Activated CD4-positive, CD25-positive, alpha-beta regulatory T cell treated with anti-CD3 and anti-CD28 coated beads, Interleukin-2, amount 50 U/mL, for 16 hours (primary cell): ENCODE measurements around the gene FAM120B.

Source experiments
- DNase-seq: peaks from one replicate; pipeline ENCODE4 v3.0.0-alpha.2; 2020; ENCODE audit warnings: low read depth, low spot score

The FAM120B gene

DNA sequence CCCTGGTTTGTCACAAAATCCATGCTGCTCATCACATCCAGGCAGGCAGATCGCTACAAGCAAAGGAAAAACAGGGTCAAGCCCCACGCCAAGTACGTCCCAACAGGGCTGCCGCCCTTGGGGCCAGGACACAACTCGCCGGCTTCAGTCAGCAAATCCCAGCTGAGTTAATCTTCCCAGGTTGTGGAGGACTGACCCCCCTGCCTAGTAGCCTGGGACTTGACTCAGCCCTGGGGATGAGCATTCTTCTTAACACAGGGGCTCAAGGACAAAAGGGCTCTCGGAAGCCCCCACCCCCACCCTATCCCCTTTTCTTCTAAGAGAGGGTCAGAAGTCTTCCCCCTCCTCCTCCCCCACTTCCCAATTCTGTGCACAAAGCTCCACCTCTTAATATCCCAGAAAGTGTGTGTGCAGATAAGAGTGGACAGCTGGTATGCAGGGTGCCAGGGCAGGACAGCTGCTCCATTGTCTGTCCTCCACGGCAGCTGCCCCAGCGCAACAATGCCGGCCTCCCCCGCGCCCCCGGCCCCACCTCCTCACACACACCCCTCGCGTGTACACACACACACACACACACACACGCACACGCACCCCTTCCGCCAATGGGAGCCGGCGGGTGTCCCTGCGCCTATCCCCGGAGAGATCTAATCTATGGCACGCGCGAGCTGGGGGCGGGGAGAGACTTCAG is 20.2 kb upstream of the FAM120B start:
- DNase-seq: no peak

DNA sequence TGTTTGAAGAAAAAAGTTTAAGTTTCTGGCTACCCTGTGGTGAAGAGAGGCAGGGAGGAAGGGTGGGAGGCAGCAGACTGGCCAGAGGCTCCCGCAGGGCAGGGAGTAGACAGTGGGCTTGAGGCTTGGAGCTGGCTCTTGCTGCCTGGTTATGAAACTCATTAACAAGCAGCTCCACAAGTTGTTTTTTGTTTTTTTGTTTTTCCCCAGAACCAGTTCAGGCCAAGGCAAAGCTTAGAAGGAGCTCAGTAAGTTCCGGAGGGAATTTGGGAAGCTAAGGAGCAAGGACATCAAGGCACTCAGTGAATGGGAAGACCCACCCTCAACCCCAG is 19.7 kb upstream of the FAM120B start:
- DNase-seq: no peak

DNA sequence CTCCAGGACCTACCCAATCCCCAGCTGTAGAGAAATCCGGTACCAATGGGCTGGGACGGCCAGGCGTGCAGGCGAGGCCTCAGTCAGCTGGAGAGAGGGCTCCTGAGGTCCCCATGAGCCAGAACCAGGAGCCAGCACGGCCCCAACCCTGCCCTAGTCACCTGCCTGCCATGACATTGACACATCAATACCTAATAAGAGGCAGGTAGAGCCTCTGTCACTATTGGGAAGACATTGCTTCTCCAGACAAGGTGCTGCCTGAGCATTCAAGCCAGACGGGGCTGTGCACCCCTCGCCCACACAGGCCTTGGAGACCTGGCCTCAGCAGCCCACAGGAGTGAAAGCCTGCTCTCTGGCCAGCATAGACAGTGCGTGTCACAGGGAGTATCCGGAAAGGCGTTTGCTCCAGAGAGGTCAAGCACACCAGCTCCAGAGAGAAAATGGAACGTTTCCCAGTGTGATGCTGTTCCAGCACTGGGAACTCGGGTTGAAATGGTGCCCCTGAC is 19.1 kb upstream of the FAM120B start:
- DNase-seq: no peak

DNA sequence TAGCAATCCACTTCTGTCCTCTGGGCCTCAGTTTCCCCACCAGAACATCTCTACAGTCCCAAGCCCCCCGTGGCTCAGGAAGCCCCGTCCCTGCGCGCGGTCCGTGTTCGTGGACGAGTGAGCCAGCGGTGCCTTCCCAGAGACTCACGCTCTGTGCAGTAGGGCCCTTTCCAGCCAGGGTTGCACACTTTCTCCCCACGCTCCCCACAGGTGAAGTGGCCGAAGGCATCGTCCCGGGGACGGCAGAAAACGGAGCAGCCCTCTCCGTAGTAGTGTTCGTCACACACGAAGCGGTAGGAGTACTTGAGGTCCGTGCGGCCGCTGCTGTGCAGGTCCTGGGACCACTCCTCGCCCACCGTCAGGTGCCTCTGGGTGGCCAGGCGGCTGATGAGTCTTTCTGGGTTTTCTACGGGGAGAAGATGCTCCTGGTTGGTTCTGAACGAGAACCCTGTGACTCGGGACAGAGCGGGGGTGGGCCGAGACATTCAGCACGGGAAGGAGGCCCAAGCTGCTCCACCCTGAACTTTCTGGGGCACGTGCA is 18.4 kb upstream of the FAM120B start:
- DNase-seq: no peak

DNA sequence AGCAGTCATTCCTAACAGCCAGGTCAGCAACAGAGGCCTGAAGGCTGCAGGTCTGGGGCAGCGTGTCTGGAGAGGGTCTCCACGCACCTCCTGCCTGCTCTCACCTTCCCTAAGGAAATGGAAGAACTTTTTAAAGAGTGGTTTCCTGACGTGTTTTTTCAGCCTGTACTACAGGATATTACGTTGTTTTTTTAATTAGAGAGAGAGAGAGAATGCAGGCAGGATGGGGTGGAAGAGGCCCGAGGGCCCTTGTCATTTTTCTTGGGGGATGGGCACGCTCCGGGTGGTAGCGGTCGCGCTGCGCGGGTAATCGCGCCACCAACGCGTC is 17.7 kb upstream of the FAM120B start:
- no peak for DNase-seq

DNA sequence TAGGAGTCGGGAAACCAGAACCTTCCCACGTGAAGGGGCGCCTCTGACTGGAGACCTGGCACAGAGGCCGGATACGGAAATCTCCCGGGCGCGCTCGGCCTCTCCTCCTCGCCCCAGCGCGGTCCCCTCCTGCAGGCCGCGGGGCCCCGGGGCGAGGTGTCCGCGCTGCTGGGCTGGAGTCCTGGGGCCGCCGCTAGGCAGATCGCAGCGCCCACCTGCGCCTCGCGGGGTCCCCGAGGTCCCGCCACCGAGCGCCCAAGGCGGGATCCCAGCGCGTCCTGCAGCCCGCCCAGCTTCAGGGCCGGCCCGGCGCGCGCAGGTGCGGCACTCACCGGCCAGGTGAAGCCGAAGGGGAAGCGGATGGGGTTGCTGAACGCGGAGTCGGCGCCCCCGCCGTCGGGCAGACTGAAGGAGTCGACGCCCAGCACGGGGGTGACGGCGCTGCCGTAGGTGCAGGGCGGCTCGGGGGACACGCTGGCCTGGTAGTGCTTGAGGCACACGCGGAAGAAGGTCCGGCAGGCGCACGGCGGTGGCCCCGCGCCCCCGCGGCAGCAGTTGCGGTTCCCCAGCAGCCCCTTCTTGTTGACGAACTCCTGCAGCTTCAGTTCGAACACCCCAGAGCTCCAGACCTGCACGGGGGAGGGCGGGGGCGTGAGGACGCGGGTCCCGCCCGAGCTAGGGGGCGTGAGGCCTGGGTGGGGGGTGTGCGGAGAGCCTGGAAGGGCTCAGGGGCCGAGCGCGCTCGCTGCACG is 17.2 kb upstream of the FAM120B start:
- DNase-seq: no peak

DNA sequence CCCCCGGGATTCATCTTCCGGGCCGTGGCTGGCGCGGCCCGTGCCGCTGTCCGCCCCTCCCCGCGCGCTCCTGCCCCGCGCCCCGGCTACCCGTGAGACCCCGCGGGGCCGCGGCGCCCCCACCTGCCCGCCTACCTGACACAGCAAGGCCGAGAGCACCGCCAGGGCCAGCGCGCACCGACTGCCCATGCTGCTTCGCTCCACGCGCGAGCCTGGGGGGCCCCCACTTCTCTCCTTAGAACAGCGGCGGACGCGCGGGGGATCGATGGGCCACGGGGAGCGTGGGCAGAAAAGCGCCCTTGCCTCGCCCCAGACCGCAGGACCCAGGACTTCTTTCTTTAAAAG is 16.6 kb upstream of the FAM120B start:
- DNase-seq: no peak

DNA sequence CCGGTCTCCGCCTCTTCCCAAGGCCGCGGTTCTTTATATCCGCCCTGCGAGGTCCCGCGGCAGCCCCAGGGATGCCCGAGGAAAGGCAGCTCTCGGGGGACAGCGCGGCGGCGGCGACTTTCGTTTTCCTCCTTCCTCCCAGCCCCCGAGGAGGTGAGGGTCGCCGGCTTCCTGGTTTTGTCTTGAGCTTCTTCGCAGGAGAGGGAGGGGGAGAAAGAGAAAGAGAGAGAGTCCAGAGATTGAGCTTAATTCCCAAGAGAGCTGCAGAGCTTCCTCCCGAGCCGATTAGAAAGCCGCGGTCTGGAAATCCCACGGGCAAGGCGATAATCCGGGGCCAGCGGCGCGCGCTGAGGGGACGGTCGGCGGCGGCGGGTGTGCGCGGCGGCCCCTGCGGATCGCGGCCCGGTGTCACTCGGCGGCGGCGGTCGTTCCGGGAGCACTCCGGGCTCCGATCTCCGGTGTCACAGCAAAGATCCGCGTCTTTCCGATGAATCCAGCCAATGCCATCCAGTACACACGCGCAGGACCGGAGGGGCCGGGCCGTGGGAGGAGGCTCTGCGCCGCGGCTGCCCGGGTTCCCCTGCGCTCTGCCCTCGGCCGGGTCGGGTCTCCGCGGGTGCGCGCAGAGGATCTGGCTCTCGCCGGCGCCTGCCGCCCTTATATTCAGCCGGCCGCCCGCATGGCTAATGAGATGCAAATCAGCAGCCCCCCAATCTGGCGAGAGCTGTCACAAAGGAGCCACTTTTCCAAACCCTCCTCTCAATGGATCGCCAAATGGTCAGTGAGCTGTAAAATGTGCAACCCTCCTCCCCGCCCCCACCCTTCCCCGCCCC is 16.0 kb upstream of the FAM120B start, which contains the start of gene DLL1:
TSS of gene DLL1 (minus strand) at position 783 of the 833 bp plus-strand sequence. CDS start 939 bp downstream, outside the sequence.
- no peak for DNase-seq

DNA sequence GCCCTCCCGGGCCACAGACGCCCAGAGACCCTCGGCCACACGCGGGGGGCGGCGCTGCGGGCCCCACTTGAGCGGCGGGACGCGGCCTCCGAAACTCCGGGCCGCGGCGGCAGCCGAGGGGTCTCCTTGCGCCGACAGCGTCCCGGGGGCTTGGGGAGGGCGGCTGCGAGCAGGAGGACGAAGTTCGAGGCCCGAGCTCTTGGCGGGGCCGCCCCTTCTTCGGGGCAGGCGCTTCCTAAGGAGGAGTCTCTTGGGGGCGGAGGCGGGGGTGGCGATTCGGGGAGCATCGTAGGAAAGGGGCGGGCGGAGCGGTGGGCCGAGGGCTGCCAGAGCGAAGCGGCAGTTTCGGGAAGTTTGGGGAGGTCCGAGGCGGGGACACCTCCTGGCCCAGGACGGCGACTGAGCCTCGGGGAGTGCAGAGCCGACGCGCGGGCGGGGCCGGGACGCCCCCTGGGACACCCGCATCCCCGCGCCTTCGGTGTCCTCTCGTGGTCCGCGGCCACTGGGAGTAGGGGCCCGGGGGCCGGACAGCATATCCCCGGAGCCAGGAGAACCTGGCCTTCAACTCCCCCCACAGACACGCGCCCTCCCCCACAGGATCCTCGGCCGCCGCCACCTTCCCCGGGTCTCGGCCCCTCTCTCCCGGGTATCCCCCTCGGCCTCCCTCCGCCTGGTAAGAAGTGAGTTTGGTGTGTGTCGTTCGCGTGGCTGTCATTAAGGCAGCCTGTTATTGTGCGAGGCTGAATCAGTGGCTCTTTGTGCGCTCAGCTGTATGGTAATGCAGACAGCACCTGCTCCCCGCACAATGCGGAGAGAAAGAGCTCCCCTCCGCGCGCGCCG is 15.1 kb upstream of the FAM120B start:
- DNase-seq: no peak

DNA sequence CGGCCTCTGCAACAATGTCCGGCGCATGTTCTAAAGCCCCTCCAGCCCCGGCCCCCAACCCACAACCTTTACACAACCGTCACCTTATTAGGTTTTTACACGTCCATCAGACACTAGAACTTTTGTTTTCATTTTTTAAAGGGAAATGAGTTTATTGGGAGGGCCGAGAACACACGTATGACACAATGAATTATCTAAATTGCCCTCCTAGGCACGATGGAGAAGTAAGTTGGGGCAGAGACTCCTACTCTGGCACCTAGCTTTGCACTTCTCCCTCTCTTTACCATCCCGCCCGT is 14.5 kb upstream of the FAM120B start:
- DNase-seq: no peak

DNA sequence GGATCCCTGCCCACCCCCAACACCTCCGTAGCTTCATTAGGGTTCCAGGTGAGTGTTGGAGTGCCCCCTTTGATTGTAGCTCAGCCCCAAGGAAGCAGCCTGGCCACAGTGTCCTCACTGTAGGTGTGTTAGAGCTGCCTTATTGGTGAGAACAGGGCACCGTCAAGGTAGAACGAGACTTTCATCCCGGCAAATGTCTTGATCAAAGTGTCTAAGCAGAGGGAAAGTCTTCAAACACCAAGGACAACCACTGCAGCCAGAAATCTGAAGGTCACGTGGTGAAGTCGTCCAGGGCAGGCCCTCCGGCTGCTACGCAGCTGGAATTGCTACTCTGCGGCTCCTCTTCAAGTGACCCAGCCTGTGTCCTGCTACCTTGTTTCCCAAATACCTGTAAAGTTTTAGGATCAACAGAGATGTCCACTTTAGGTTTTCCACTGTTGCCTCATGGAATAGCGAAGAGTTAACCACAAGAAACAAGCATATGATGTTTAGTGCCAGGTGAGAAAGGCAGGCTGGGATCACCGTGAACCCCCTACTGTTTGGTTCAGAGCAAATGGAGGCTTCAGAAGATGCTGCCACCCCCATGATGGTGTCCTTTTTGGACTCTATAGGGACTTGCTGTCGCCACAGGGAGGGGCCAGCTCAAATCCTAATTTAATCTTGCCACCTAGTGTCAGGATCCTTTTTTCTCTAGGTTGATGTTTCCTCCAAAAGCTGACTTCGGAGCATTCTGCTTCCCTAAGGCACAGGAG is 14.0 kb upstream of the FAM120B start:
- no peak for DNase-seq

DNA sequence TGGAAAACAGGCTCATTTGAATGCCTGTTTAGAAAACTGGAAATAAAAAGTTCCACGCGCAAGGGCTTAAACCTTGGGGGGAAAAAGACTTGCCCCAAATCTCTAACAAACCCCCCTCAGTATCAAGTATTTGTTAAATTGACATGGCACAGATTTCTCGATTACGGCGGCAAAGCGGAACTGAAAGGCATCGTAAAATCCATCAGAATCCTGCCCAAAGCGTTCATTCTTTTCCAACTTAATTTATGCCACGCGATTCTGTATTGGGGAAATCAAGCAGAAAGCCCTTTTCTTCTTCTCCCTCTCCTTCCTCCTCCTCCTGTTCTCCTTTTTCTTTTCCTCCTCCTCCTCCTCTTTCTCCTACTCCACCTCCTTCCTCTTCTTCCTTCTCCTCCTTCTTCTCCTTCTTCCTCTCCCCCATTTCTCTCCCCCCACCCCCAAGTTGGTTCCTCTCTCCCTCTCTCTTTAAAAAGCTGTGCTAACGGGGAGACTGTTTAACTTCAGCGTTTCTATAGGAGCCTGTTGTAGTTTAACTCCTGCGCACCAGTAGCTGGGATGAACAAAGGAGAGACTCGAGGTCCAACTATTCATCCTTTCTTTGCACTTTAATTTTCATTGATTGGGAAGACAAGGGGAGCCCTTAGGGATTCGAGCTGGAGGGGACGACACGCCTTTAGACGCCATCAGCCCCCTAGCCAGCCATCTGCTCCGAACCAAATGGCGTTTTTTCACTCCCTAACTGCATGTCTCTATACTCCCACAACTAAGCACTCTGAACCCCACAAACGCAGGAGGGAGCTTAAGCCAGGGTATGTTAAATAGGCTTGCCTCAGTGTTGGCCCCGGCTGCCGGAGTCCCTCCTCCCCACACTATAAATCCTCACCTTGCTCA is 13.0 kb upstream of the FAM120B start:
- no peak for DNase-seq

DNA sequence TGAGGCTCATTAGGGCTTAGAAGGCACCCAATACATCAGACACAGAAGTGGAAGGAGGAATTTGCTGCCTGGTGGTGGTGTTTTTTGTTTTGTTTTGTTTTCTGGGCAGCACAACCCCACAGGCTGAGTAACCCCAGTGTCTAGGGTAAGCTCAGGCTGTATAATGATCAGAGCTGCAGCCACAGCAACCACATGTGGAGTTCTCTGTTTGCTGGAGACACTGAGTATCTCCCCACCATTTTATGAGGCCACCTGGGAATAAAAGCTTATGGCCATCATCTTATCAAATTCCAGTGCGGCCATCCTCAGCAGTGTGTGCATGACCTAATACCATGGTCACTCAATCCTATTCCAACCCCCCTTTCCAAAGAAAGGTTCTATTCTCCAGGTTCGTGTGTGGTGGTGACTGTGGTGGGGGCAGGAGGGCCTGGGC is 12.2 kb upstream of the FAM120B start:
- no peak for DNase-seq

DNA sequence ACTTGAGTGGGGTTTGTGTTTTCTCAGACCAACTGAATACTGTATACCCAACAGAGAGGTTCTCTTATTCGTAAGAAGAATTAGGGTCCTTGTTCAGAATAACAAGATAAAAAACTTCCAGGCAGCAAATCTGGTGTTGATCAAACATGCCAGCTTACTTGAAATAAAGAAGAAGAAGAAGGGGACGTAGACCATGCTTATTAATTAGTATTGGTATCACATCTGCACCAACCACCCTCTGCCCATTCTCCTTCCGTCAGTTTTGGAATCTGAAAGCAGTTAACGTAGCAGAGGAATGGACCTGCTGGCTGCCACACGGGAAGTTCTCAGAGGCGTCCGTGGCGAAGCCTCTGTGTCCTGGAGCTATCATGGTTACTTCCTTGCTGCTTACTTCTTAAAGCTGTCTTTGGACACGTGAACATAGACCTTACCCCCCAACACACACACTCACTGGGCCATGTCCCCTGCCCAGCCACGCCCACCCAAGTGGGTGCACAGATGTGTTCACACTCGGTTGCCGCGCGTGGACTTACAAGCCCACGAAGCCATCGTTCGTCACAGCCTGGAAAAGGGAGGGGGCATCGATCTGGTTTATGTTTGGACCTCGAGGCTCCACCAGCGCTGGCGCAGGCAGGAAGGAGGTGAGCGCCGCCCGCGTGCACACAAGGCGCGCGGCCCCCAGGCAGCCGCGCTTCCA is 11.6 kb upstream of the FAM120B start:
- no peak for DNase-seq

DNA sequence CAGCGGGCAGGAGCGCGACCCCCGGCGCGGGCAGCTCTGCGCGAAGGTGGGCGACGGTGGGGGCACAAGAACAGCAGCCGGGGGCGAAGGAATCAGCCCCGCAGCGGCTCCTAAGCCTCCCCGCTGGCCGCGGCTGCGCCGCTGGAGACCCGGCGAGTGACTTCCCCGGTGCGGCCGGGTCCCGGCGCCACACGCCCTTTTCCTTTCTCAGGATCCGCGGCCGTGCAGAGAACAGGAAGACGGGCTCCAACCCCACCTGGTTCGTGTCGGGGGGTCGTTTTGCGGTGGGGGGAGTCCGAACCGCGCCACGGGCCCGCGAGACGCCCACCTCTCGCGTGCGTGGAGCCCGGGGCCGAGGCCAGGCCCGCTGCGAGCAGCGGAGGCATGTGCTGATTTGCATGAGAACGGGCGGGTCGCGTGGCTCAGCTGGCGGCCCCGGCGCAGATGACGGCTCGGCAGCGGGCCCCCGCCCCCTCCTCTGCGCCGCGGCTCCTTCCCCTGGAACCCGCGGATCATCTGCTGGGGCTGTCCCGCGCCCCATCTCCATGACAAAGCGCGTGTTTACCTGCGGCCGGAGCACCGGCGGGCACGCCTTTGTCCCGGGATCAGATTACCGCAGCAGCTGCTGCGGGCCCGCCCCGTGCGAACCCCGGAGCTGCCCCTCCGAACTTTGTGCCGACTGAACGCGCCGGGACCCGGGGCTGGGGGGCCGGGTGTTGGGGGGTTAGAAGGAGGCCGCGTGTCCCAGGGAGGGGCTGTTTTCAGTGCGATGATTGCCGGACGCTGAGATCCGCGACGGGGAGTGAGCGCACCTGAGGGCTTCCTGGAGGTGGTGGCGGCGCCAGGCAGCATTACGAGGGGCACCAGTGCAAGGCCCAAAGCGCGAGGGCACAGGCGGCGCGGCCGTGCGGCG is 10.8 kb upstream of the FAM120B start:
- DNase-seq: no peak

DNA sequence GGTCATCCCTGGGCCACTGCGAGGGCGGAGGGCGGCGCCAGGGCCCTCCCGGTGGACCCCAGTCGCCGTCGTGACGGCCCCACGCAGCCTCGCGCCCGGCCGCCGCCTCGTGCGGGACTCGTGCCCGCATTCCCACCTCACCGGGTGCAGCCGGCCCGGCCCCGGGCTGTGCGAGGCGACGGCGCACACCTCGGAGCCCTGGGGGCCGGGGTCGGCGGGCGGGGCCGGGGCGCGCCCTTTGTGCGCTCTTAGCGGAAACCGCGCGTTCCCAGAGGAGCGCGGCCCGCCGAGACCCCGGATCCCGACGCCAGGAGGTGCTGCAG is 10.2 kb upstream of the FAM120B start:
- DNase-seq: no peak

DNA sequence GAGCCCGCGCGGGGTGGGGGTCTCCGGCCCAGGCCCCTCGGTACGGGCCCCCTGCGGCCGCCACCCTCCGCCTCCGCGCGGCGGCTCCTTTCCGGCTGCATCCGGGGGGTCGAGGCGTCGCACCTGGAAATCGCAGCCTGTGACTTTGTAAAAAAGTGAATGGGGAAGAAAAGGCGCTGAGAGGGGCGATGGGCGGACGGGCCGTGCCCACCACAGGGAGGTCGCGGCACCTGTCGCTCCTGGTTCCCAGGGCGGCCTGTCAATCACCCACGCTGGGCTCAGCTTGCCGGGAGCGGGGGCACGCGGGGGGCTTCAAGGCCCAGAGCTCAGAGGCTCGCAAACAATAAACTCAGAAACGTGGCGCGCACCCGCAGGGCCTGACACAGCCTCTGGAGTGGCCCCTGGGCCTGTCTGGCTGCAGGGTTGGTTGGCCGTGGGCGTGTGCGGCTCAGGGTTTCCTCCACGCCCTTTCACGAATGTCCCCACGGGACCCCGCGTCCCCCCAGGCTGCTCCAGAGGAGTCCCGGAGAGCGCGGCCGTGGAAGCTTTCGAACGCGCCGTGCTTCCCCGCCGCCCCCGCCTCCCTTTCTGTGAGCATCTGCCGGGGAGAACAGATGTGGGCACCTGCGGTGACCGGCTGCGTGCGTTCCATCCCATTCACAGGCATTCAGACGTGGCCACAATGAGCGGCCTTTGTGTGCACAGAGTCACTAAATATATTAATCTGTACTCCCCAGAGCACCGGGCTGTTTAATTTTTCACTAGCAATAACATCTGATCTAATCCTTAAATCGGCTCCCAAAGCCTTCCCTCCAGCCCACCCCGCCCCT is 9.6 kb upstream of the FAM120B start:
- DNase-seq: no peak
